H9 (cell line): ENCODE measurements around the gene FRAT2. TPM values are rescaled to one million over a fixed set of nuclear protein-coding genes. Genes with fewer than 3 reads are reported as not detected.
A peak's percentile ranks its signal among the peaks of the same experiment; 100 is the strongest.

Source experiments
- DNase-seq: peaks from one replicate; pipeline ENCODE4 v3.0.0-alpha.2; 2017
- H2AFZ ChIP-seq: one replicate; pipeline ENCODE4 v1.6.1; 2013; ENCODE audit warnings: mild to moderate bottlenecking, low read length, control low read depth, moderate library complexity
- H2AK5ac ChIP-seq: 2 replicates; pipeline ENCODE4 v1.6.1; 2013; ENCODE audit warnings: low read length, control low read depth, mixed read lengths; ENCODE audit not compliant: insufficient read length
- H2BK120ac ChIP-seq: one replicate; pipeline ENCODE4 v1.6.1; 2013; ENCODE audit warnings: low read depth, mild to moderate bottlenecking, low read length, control low read depth, inconsistent platforms; ENCODE audit not compliant: poor library complexity, severe bottlenecking
- H2BK12ac ChIP-seq: 2 replicates; pipeline ENCODE4 v1.6.1; 2013; ENCODE audit warnings: low read length, control low read depth, mixed read lengths, low read depth; ENCODE audit not compliant: insufficient read length
- H2BK15ac ChIP-seq: 2 replicates; pipeline ENCODE4 v1.6.1; 2013; ENCODE audit warnings: low read depth, low read length, control low read depth
- H2BK20ac ChIP-seq: one replicate; pipeline ENCODE4 v1.6.1; 2013; ENCODE audit warnings: low read depth, mild to moderate bottlenecking, low read length, control low read depth, inconsistent platforms; ENCODE audit not compliant: poor library complexity, severe bottlenecking
- H2BK5ac ChIP-seq: 2 replicates; pipeline ENCODE4 v1.6.1; 2013; ENCODE audit warnings: low read length, control low read depth, mixed read lengths; ENCODE audit not compliant: insufficient read length
- H3K14ac ChIP-seq: 2 replicates; pipeline ENCODE4 v1.6.1; 2013; ENCODE audit warnings: low read length, control low read depth; ENCODE audit not compliant: insufficient read depth
- H3K18ac ChIP-seq: 2 replicates; pipeline ENCODE4 v1.6.1; 2013; ENCODE audit warnings: low read depth, mild to moderate bottlenecking, mixed read lengths, low read length, control low read depth; ENCODE audit not compliant: insufficient read length
- H3K23ac ChIP-seq: 2 replicates; pipeline ENCODE4 v1.6.1; 2013; ENCODE audit warnings: low read length, control low read depth, mixed read lengths, low read depth; ENCODE audit not compliant: insufficient read length
- H3K23me2 ChIP-seq: 2 replicates; pipeline ENCODE4 v1.6.1; 2013; ENCODE audit warnings: low read depth, mild to moderate bottlenecking, mixed read lengths, low read length, control low read depth; ENCODE audit not compliant: insufficient read length, poor library complexity, severe bottlenecking
- H3K27ac ChIP-seq: 2 replicates; pipeline ENCODE4 v1.5.1; 2013; ENCODE audit warnings: low read length, control low read depth, mixed read lengths, low read depth; ENCODE audit not compliant: insufficient read length
- H3K27me3 ChIP-seq: 2 replicates; pipeline ENCODE4 v1.6.1; 2013; ENCODE audit warnings: low read length, control low read depth, inconsistent platforms; ENCODE audit not compliant: insufficient read depth
- H3K4ac ChIP-seq: 2 replicates; pipeline ENCODE4 v1.6.1; 2013; ENCODE audit warnings: low read depth, mild to moderate bottlenecking, control low read depth, inconsistent platforms, low read length, moderate library complexity
- H3K4me1 ChIP-seq: 2 replicates; pipeline ENCODE4 v1.6.1; 2013; ENCODE audit warnings: low read length, control low read depth, inconsistent platforms; ENCODE audit not compliant: insufficient read depth
- H3K4me2 ChIP-seq: 2 replicates; pipeline ENCODE4 v1.6.1; 2013; ENCODE audit warnings: low read length, control low read depth, mixed read lengths; ENCODE audit not compliant: insufficient read length, insufficient read depth
- H3K56ac ChIP-seq: 2 replicates; pipeline ENCODE4 v1.6.1; 2013; ENCODE audit warnings: low read depth, mild to moderate bottlenecking, mixed read lengths, low read length, control low read depth; ENCODE audit not compliant: insufficient read length
- H3K79me1 ChIP-seq: 2 replicates; pipeline ENCODE4 v1.6.1; 2013; ENCODE audit warnings: low read depth, mild to moderate bottlenecking, moderate library complexity, low read length, control low read depth, inconsistent platforms; ENCODE audit not compliant: insufficient read depth, poor library complexity, severe bottlenecking
- H3K79me2 ChIP-seq: 2 replicates; pipeline ENCODE4 v1.6.1; 2013; ENCODE audit warnings: low read length, control low read depth, inconsistent platforms; ENCODE audit not compliant: insufficient read depth
- H3K9ac ChIP-seq: 2 replicates; pipeline ENCODE4 v1.6.1; 2013; ENCODE audit warnings: low read length, control low read depth, mixed read lengths; ENCODE audit not compliant: insufficient read length; ENCODE audit errors: extremely low read depth
- H3K9me3 ChIP-seq: one replicate; pipeline ENCODE4 v1.6.1; 2013; ENCODE audit warnings: low read depth, low read length, inconsistent platforms; ENCODE audit not compliant: control insufficient read depth
- H3T11ph ChIP-seq: one replicate; pipeline ENCODE4 v1.6.1; 2013; ENCODE audit warnings: mild to moderate bottlenecking, low read length, control low read depth, inconsistent platforms
- H4K20me1 ChIP-seq: one replicate; pipeline ENCODE4 v1.6.1; 2013; ENCODE audit not compliant: control insufficient read depth, insufficient read length, insufficient read depth
- H4K5ac ChIP-seq: 2 replicates; pipeline ENCODE4 v1.6.1; 2013; ENCODE audit warnings: low read depth, mild to moderate bottlenecking, mixed read lengths, low read length, control low read depth; ENCODE audit not compliant: insufficient read length
- H4K8ac ChIP-seq: replicated peaks from 2 replicates; pipeline ENCODE4 v1.6.1; 2013; ENCODE audit warnings: low read length, control low read depth, mixed read lengths, low read depth; ENCODE audit not compliant: insufficient read length
- H4K91ac ChIP-seq: 2 replicates; pipeline ENCODE4 v1.6.1; 2013; ENCODE audit warnings: low read depth, mild to moderate bottlenecking, moderate library complexity, mixed read lengths, low read length, control low read depth; ENCODE audit not compliant: insufficient read length
- H3K27ac Mint-ChIP-seq, 3 experiments: 2 replicates in 2 of 3; 3 replicates in 1 of 3; pipeline ENCODE4 v1.8.0; 2020 to 2021; ENCODE audit warnings: mixed read lengths in 3 of 3, mild to moderate bottlenecking in 1 of 3, moderate library complexity in 1 of 3
- H3K27me3 Mint-ChIP-seq: 2 replicates; pipeline ENCODE4 v1.8.0; 2021; ENCODE audit warnings: low read depth, mild to moderate bottlenecking, moderate library complexity, mixed read lengths
- H3K36me3 Mint-ChIP-seq, 3 experiments: 2 replicates in 2 of 3; 3 replicates in 1 of 3; pipeline ENCODE4 v1.8.0; 2020 to 2021; ENCODE audit warnings: low read depth in 3 of 3, mixed read lengths in 3 of 3; ENCODE audit not compliant: insufficient read depth in 1 of 3
- H3K4me1 Mint-ChIP-seq, 2 experiments: 2 replicates each; pipeline ENCODE4 v1.8.0; 2020; ENCODE audit warnings: mixed read lengths in 2 of 2
- H3K4me3 Mint-ChIP-seq, 2 experiments: 2 replicates in 1 of 2; 3 replicates in 1 of 2; pipeline ENCODE4 v1.8.0; 2020 to 2021; ENCODE audit warnings: mild to moderate bottlenecking in 2 of 2, mixed read lengths in 2 of 2, moderate library complexity in 1 of 2
- H3K9me3 Mint-ChIP-seq, 2 experiments: 2 replicates in 1 of 2; 3 replicates in 1 of 2; pipeline ENCODE4 v1.8.0; 2020; ENCODE audit warnings: mild to moderate bottlenecking in 2 of 2, mixed read lengths in 2 of 2, moderate library complexity in 1 of 2
- WGBS: extraction: QIAGEN DNeasy Blood & Tissue Kit; methylation state at CpG from one replicate; pipeline ENCODE4 v1.1.7; 2013; ENCODE audit warnings: missing lambda C conversion rate, low lambda C conversion rate, mixed read lengths; ENCODE audit not compliant: insufficient read length; ENCODE audit errors: extremely low coverage; 5-methylcytosine and 5-hydroxymethylcytosine counted together
- total RNA-seq: library from RNA; stranded (reverse); gene quantifications from 2 replicates; pipeline ENCODE4 v1.2.1, GENCODE V29; 2021
- TF ChIP-seq, protein P1 (sequence below): fragments of 200-600 bp; sonication (generic); conservative IDR thresholded peaks from 3 replicates; pipeline ENCODE4 v1.8.0; 2021; ENCODE audit warnings: antibody characterized with exemption, mild to moderate bottlenecking

The FRAT2 gene
- total RNA-seq, 1 experiment from 2014 or later: 129 TPM

DNA sequence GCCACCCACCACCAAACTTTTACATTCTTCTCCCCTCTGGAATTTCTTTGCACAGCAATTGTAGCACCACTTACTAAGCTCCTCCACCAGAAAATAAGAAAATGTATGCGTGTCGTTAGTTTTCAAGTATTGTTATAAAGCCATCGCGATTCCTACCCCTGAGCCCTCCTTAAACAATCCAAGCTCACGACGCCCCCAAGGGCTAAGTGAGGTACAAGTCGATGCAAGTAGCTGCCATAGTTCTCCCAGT lies 1.3 kb downstream of the FRAT2 start:
- H3K36me3 Mint-ChIP-seq: peaks cover 17 to 50% (median 48%) of the 10 kb centered on the region in 3 experiments
- Histone ChIP-seq H2BK5ac (no peak overlapping the region), H2BK12ac (no peak overlapping the region), H3K23me2 (peaks cover 20% of the 10 kb centered on the region), H3K4ac (no peak overlapping the region), H4K20me1 (peaks cover 3% of the 10 kb centered on the region), H3K9me3 (no peaks in the 10 kb centered on the region), H2AFZ (no peak overlapping the region), H2BK15ac (no peak overlapping the region), H3K79me2 (peaks cover 11% of the 10 kb centered on the region; the same call in 1 of the 2 replicates), H3T11ph (no peak overlapping the region), H3K27me3 (no peaks in the 10 kb centered on the region), H3K14ac (peak overlapping the region; percentile 72; the same call in 1 of the 2 replicates), H3K4me1 (peaks cover 15% of the 10 kb centered on the region), H3K23ac (no peak overlapping the region), H3K4me2 (peak overlapping the region; percentile 80), H4K5ac (no peak overlapping the region), H3K27ac (peak overlapping the region; percentile 3), H4K8ac (no peak overlapping the region), H3K9ac (peak overlapping the region; percentile 60), H4K91ac (no peak overlapping the region), H2BK120ac (no peak overlapping the region), H3K79me1 (peaks cover 4% of the 10 kb centered on the region), H3K18ac (no peak overlapping the region), H2BK20ac (no peak overlapping the region), H3K56ac (no peak overlapping the region), H2AK5ac (no peak overlapping the region)
- H3K9me3 Mint-ChIP-seq: peaks cover 2 to 3% of the 10 kb centered on the region in 2 experiments; a peak in 1 of 5 replicates
- H3K27ac Mint-ChIP-seq: peak overlapping the region; percentile 78 to 98 (median 92)
- WGBS: no CpG with 5 or more reads among the region's 7 CpGs
- H3K4me1 Mint-ChIP-seq: peaks cover 57 to 64% of the 10 kb centered on the region in 2 experiments
- DNase-seq: peak; percentile 46
- H3K27me3 Mint-ChIP-seq: no peaks in the 10 kb centered on the region; the same call in 1 of the 2 replicates
- H3K4me3 Mint-ChIP-seq: peak overlapping the region; percentile 95 to 96
- TF ChIP-seq, protein P1, sequence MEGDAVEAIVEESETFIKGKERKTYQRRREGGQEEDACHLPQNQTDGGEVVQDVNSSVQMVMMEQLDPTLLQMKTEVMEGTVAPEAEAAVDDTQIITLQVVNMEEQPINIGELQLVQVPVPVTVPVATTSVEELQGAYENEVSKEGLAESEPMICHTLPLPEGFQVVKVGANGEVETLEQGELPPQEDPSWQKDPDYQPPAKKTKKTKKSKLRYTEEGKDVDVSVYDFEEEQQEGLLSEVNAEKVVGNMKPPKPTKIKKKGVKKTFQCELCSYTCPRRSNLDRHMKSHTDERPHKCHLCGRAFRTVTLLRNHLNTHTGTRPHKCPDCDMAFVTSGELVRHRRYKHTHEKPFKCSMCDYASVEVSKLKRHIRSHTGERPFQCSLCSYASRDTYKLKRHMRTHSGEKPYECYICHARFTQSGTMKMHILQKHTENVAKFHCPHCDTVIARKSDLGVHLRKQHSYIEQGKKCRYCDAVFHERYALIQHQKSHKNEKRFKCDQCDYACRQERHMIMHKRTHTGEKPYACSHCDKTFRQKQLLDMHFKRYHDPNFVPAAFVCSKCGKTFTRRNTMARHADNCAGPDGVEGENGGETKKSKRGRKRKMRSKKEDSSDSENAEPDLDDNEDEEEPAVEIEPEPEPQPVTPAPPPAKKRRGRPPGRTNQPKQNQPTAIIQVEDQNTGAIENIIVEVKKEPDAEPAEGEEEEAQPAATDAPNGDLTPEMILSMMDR: peak; percentile 37; the same call in 2 of the 3 replicates
